ENCODE data around the gene OOSP1.

- no peak for TF ChIP-seq CTCF (optimal IDR thresholded peaks at IDR 0.05 in 1 of 3, IDR thresholded peaks at IDR 0.05 in 1 of 3, conservative IDR thresholded peaks at IDR 0.05 in 1 of 3; ENCODE audit: extremely low read depth in 1 of 3, insufficient read depth in 2 of 3, low read length in 3 of 3)
- TF ChIP-seq EZH2 (IDR thresholded peaks at IDR 0.05; ENCODE audit: low read length): no peak
Measured at GRCh38 chr11:59997800-59998199, 59.6 kb downstream of the OOSP1 start.

Data from keratinocyte (primary cell).